GM19099 (cell line): ENCODE measurements around the gene CFAP251.

Experiments used
- POLR2A ChIP-seq: IDR thresholded peaks from 3 replicates; pipeline ENCODE4 v1.6.1; 2011; ENCODE audit warnings: low read depth; ENCODE audit not compliant: insufficient read length; ENCODE audit errors: extremely low read depth

CFAP251 gene

GRCh38 chr12:121908702-121909101 lies 9.7 kb upstream of the CFAP251 start:
- no peak for TF ChIP-seq POLR2A

DNA sequence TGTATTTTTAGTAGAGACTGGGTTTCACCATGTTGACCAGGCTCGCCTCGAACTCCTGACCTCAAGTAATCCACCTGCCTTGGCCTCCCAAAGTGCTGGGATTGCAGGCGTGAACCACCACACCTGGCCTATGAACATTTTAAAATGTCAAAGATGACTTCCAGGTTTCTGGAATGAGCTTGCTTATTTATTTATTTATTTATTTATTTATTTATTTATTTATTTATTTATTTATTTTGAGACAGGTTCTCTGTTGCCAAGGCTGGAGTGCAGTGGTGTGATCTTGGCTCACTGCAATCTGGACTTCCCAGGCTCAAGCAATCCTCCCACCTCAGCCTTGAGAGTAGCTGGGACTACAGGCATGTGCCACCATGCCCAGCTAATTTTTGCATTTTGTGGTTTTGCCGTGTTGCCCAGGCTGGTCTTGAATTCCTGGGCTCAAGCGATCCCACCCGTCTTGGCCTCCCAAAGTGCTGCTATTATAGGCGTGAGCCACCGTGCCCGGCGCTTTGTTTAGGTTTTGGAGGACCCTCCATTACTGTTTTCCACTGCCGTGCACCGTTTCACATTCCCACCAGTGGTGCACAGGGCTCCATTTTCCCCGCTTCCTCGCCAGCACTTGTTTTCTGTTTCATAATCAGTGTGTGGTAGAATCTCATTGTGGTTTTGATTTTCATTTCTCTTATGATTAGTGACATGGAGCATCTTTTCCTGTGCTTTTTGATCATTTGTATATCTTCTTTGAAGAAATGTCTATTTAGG lies 6.4 kb upstream of the CFAP251 start:
- no peak for TF ChIP-seq POLR2A

DNA sequence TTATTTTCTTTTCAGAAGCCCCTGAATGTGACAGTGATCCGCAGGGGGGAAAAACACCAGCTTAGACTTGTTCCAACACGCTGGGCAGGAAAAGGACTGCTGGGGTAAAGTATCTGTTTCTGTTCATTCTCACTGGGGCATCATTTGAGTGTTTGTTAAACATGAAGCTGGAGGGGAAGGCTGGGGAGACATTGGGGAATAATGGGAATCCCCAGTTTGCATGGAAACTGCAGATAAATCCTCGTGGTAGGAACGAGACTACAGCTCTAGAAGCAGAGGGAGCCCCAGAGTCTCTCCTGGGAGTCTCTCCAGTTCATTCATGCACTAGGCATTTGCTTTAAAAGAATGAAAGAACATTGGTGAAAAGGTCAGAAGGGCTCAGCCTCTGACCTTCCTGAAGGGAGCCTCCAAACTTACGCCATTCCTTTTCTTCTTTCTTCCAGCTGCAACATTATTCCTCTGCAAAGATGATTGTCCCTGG lies 2.5 kb upstream of the CFAP251 start:
- TF ChIP-seq POLR2A: no peak

DNA sequence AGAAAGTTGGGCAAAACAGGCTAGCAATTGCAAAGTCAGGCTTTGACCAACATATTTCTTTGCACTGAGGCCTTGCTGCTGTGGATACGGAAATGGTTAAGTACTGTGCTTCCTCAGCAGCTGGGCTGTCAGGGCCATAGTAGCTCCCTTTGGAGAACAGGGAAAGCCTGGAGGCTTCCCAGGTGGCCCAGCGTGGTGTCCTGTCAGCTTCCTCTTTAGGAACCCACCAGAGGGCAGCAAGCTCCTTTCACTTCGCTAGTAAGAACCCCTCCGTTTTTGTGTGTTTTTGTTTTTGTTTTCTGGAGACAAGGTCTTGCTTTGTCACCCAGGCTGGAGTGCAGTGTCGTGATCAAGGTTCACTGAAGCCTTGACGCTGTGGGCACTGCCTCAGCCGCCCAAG lies 1.7 kb upstream of the CFAP251 start:
- TF ChIP-seq POLR2A: no peak

DNA sequence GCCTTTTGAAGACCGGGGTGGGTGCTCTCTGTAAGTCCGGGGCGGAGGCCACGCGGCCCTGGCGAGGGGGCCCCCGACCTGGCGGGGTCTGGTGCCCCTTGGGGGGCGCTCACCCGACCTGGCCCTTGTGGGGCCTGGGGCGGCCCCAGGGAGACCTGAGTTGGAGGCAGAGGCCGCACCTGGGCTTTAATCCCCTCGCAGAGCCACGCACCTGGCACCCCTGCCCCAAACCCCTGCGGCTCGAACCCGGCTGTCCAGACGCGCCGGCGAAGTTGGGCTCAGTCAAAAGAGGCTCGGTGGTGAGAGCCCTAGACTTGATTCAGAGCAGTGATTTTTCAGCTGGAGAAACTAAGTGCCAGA lies 267 bp downstream of the CFAP251 start:
- TF ChIP-seq POLR2A: no peak

- no peak for TF ChIP-seq POLR2A
Observed at GRCh38 chr12:121921066-121921465, 2.7 kb downstream of the CFAP251 start.

DNA sequence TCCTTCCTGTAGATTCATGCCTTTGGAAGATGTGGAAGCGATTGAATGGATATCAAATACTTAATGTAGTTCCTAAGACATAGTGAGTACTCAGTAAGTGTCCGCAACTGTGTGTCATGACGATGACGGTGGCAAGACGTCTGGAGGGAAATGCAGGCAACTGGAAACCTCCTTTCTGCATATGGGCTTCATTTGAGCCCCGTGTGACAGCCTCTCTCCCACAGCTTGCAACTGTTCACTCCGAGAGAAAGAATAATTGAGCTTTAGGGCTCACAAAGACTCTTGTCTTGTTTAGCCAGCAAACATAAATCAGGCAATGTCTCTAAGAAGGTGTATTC lies 6.9 kb downstream of the CFAP251 start:
- no peak for TF ChIP-seq POLR2A

- no peak for TF ChIP-seq POLR2A
Observed at GRCh38 chr12:121926874-121927706, 8.7 kb downstream of the CFAP251 start.

- no peak for TF ChIP-seq POLR2A
Observed at GRCh38 chr12:121927813-121928212, 9.4 kb downstream of the CFAP251 start.

GRCh38 chr12:121930862-121931261 lies 12.5 kb downstream of the CFAP251 start:
- no peak for TF ChIP-seq POLR2A

GRCh38 chr12:121932176-121932536 lies 13.8 kb downstream of the CFAP251 start:
- no peak for TF ChIP-seq POLR2A

- TF ChIP-seq POLR2A: no peak
Observed at GRCh38 chr12:121932914-121933521, 14.6 kb downstream of the CFAP251 start.

GRCh38 chr12:121933522-121934308 lies 15.3 kb downstream of the CFAP251 start:
- TF ChIP-seq POLR2A: no peak

GRCh38 chr12:121934309-121934664 lies 15.9 kb downstream of the CFAP251 start:
- no peak for TF ChIP-seq POLR2A

- TF ChIP-seq POLR2A: no peak
Observed at GRCh38 chr12:121937654-121938053, 19.3 kb downstream of the CFAP251 start.
